ENCODE data around the gene MAST4. TPM values are rescaled to one million over a fixed set of nuclear protein-coding genes. Genes with fewer than 3 reads are reported as not detected.

Gene MAST4
- total RNA-seq, 1 experiment from 2014 or later: 10.9 TPM

DNA sequence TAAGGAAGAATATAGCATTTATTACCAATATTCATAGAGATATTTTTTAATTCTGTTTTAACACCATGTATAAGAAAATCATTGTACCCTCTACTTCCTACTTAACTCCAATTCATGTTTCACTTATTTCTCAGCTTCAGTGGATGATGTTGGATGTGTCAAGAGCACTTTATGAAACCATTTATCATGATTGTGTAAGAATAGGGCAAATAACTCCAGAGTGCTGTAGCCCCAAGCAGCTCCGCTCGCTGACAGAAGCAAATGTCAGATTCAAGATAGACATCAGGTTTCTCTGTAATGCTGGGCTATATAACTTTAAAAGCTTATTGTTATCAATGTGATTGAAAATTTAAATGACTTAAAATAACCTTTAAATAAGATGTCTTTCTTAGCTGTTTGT, 50.4 kb downstream of the MAST4 start:
- no peak for DNase-seq
- BruUV-seq (replicated peaks): no TSS peak
- H3K4me3 Mint-ChIP-seq (ENCODE audit: low read depth, unreplicated experiment): no peak overlapping the region
- H3K36me3 Mint-ChIP-seq (ENCODE audit: insufficient read depth, unreplicated experiment): no peaks in the 10 kb centered on the region
- H3K9me3 Mint-ChIP-seq (ENCODE audit: low read depth, unreplicated experiment): no peaks in the 10 kb centered on the region
- TF ChIP-seq CTCF (IDR thresholded peaks at IDR 0.05; ENCODE audit: unreplicated experiment): no peak
- CTCF ChIA-PET: interaction anchor here (1.0 kb wide), 1 partner anchor 9 kb away, joined by 3 read pairs; no protein-coding TSS in a partner anchor
- intact Hi-C loops (cut with micrococcal nuclease; ENCODE audit: unreplicated experiment): no loop called here
- H3K27me3 Mint-ChIP-seq (ENCODE audit: unreplicated experiment): peaks cover 20% of the 10 kb centered on the region
- H3K27ac Mint-ChIP-seq (ENCODE audit: unreplicated experiment): no peak overlapping the region
- no peaks in the 10 kb centered on the region for H3K4me1 Mint-ChIP-seq (ENCODE audit: low read depth, unreplicated experiment)

DNA sequence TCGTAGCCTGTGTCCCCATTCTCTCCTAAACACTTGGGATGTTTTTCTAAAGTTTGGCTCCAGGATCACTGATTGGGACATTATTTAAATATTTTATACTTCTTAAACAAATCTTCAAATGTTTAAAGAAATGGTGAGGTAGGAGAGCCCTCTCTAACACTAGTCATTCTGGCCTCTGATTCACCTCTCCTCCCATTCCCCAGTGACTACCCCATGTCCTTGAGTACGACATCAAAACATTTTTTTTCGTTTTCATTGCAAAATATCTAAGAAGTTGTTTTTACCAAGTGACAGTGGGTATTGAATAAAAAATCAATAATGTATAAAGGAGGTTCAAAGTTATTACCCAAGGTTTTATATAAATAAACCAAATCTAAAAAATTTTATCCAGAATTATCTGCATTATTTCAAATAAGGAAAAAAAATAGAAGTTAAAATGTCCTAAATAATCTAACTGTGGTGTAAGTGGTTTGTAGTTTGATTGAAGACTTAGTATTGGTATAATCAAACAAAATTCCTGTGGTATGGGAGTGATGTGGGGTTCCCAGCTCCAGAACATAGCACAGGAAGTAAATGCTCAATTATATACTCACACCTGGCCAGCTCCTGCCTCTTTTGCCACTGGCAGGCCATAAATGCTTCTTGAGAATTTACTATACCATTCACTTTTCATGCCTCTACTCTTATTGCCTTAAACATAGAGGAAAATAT, 51.1 kb downstream of the MAST4 start:
- Mint-ChIP-seq H3K36me3 (ENCODE audit: insufficient read depth, unreplicated experiment) (no peaks in the 10 kb centered on the region), H3K4me3 (ENCODE audit: low read depth, unreplicated experiment) (no peak overlapping the region), H3K27me3 (ENCODE audit: unreplicated experiment) (peaks cover 21% of the 10 kb centered on the region), H3K9me3 (ENCODE audit: low read depth, unreplicated experiment) (no peaks in the 10 kb centered on the region), H3K4me1 (ENCODE audit: low read depth, unreplicated experiment) (no peaks in the 10 kb centered on the region), H3K27ac (ENCODE audit: unreplicated experiment) (no peak overlapping the region)
- CTCF ChIA-PET: interaction anchor here (1.0 kb wide), 1 partner anchor 10 kb away, joined by 3 read pairs; no protein-coding TSS in a partner anchor
- no peak for TF ChIP-seq CTCF (IDR thresholded peaks at IDR 0.05; ENCODE audit: unreplicated experiment)
- intact Hi-C loops (cut with micrococcal nuclease; ENCODE audit: unreplicated experiment): no loop called here
- no TSS peak for BruUV-seq (replicated peaks)
- DNase-seq: no peak

GRCh38 chr5:66652818-66653217, 56.6 kb downstream of the MAST4 start:
- Mint-ChIP-seq H3K4me1 (ENCODE audit: low read depth, unreplicated experiment) (no peaks in the 10 kb centered on the region), H3K27ac (ENCODE audit: unreplicated experiment) (no peak overlapping the region), H3K27me3 (ENCODE audit: unreplicated experiment) (peaks cover 44% of the 10 kb centered on the region), H3K9me3 (ENCODE audit: low read depth, unreplicated experiment) (no peaks in the 10 kb centered on the region), H3K36me3 (ENCODE audit: insufficient read depth, unreplicated experiment) (no peaks in the 10 kb centered on the region), H3K4me3 (ENCODE audit: low read depth, unreplicated experiment) (no peak overlapping the region)
- CTCF ChIA-PET: no interaction called here
- DNase-seq: no peak
- intact Hi-C loops (cut with micrococcal nuclease; ENCODE audit: unreplicated experiment): no loop called here
- BruUV-seq (replicated peaks): no TSS peak
- TF ChIP-seq CTCF (IDR thresholded peaks at IDR 0.05; ENCODE audit: unreplicated experiment): no peak

- DNase-seq: no peak
- Mint-ChIP-seq H3K27ac (ENCODE audit: unreplicated experiment) (no peak overlapping the region), H3K36me3 (ENCODE audit: insufficient read depth, unreplicated experiment) (no peaks in the 10 kb centered on the region), H3K27me3 (ENCODE audit: unreplicated experiment) (peaks cover 44% of the 10 kb centered on the region), H3K9me3 (ENCODE audit: low read depth, unreplicated experiment) (no peaks in the 10 kb centered on the region), H3K4me3 (ENCODE audit: low read depth, unreplicated experiment) (no peak overlapping the region), H3K4me1 (ENCODE audit: low read depth, unreplicated experiment) (no peaks in the 10 kb centered on the region)
- CTCF ChIA-PET: no interaction called here
- TF ChIP-seq CTCF (IDR thresholded peaks at IDR 0.05; ENCODE audit: unreplicated experiment): no peak
- no TSS peak for BruUV-seq (replicated peaks)
- intact Hi-C loops (cut with micrococcal nuclease; ENCODE audit: unreplicated experiment): no loop called here
Observed at GRCh38 chr5:66653325-66653724, 57.1 kb downstream of the MAST4 start.
